ENCODE data around the gene DUSP9.

DUSP9 gene

GRCh38 chrX:153638436-153639176, 8.4 kb upstream of the DUSP9 start:
- no peak overlapping the region for H3K27ac Mint-ChIP-seq
- no peaks in the 10 kb centered on the region for H3K36me3 Mint-ChIP-seq
- H3K4me3 Mint-ChIP-seq: no peak overlapping the region
- no peaks in the 10 kb centered on the region for H3K9me3 Mint-ChIP-seq (ENCODE audit: low read depth)
- peaks cover 10% of the 10 kb centered on the region for H3K4me1 Mint-ChIP-seq (ENCODE audit: low read depth)
- H3K27me3 Mint-ChIP-seq: peaks cover 3% of the 10 kb centered on the region

- H3K4me3 Mint-ChIP-seq: no peak overlapping the region
These were observed 7.6 kb upstream of the DUSP9 start for GRCh38 chrX:153639177-153640044.

GRCh38 chrX:153640045-153640686, 6.8 kb upstream of the DUSP9 start:
- H3K4me3 Mint-ChIP-seq: no peak overlapping the region
- H3K36me3 Mint-ChIP-seq: no peaks in the 10 kb centered on the region
- H3K27ac Mint-ChIP-seq: no peak overlapping the region
- H3K9me3 Mint-ChIP-seq (ENCODE audit: low read depth): no peaks in the 10 kb centered on the region
- H3K27me3 Mint-ChIP-seq: peaks cover 3% of the 10 kb centered on the region
- H3K4me1 Mint-ChIP-seq (ENCODE audit: low read depth): peaks cover 10% of the 10 kb centered on the region

More at GRCh38 chrX:153639177-153640044, 7.6 kb upstream of the DUSP9 start:
- no peak overlapping the region for H3K27ac Mint-ChIP-seq
- peaks cover 10% of the 10 kb centered on the region for H3K4me1 Mint-ChIP-seq (ENCODE audit: low read depth)
- H3K36me3 Mint-ChIP-seq: no peaks in the 10 kb centered on the region
- H3K9me3 Mint-ChIP-seq (ENCODE audit: low read depth): no peaks in the 10 kb centered on the region
- peaks cover 3% of the 10 kb centered on the region for H3K27me3 Mint-ChIP-seq

GRCh38 chrX:153640736-153641575, 6.0 kb upstream of the DUSP9 start:
- peak overlapping the region; percentile 13 for H3K4me3 Mint-ChIP-seq
- no peaks in the 10 kb centered on the region for H3K9me3 Mint-ChIP-seq (ENCODE audit: low read depth)
- no peaks in the 10 kb centered on the region for H3K36me3 Mint-ChIP-seq
- peaks cover 8% of the 10 kb centered on the region for H3K27me3 Mint-ChIP-seq
- no peak overlapping the region for H3K27ac Mint-ChIP-seq
- H3K4me1 Mint-ChIP-seq (ENCODE audit: low read depth): peaks cover 10% of the 10 kb centered on the region

- peaks cover 10% of the 10 kb centered on the region for H3K4me1 Mint-ChIP-seq (ENCODE audit: low read depth)
- no peak overlapping the region for H3K27ac Mint-ChIP-seq
- no peaks in the 10 kb centered on the region for H3K36me3 Mint-ChIP-seq
- peaks cover 10% of the 10 kb centered on the region for H3K27me3 Mint-ChIP-seq
- no peaks in the 10 kb centered on the region for H3K9me3 Mint-ChIP-seq (ENCODE audit: low read depth)
- peak overlapping the region; percentile 13 for H3K4me3 Mint-ChIP-seq
These were observed 5.4 kb upstream of the DUSP9 start for GRCh38 chrX:153641627-153642026.

- Mint-ChIP-seq H3K9me3 (ENCODE audit: low read depth) (no peaks in the 10 kb centered on the region), H3K27me3 (peaks cover 10% of the 10 kb centered on the region), H3K4me1 (ENCODE audit: low read depth) (peaks cover 10% of the 10 kb centered on the region), H3K4me3 (no peak overlapping the region), H3K27ac (no peak overlapping the region), H3K36me3 (no peaks in the 10 kb centered on the region)
These were observed 4.8 kb upstream of the DUSP9 start for GRCh38 chrX:153642051-153642654.

GRCh38 chrX:153642655-153643430, 4.2 kb upstream of the DUSP9 start:
- Mint-ChIP-seq H3K9me3 (ENCODE audit: low read depth) (no peaks in the 10 kb centered on the region), H3K27me3 (peaks cover 10% of the 10 kb centered on the region), H3K36me3 (no peaks in the 10 kb centered on the region), H3K4me1 (ENCODE audit: low read depth) (peaks cover 10% of the 10 kb centered on the region), H3K4me3 (peak overlapping the region; percentile 51), H3K27ac (no peak overlapping the region)

- no peak overlapping the region for H3K4me3 Mint-ChIP-seq
- H3K36me3 Mint-ChIP-seq: no peaks in the 10 kb centered on the region
- H3K9me3 Mint-ChIP-seq (ENCODE audit: low read depth): no peaks in the 10 kb centered on the region
- peaks cover 10% of the 10 kb centered on the region for H3K4me1 Mint-ChIP-seq (ENCODE audit: low read depth)
- H3K27ac Mint-ChIP-seq: no peak overlapping the region
- peaks cover 10% of the 10 kb centered on the region for H3K27me3 Mint-ChIP-seq
These were observed 3.3 kb upstream of the DUSP9 start for GRCh38 chrX:153643431-153644351.

- Mint-ChIP-seq H3K27me3 (peaks cover 10% of the 10 kb centered on the region), H3K27ac (no peak overlapping the region), H3K9me3 (ENCODE audit: low read depth) (no peaks in the 10 kb centered on the region), H3K4me3 (no peak overlapping the region), H3K4me1 (ENCODE audit: low read depth) (peaks cover 10% of the 10 kb centered on the region), H3K36me3 (no peaks in the 10 kb centered on the region)
These were observed 2.5 kb upstream of the DUSP9 start for GRCh38 chrX:153644356-153645125.

GRCh38 chrX:153645151-153645550, 1.9 kb upstream of the DUSP9 start:
- no peaks in the 10 kb centered on the region for H3K9me3 Mint-ChIP-seq (ENCODE audit: low read depth)
- no peak overlapping the region for H3K4me3 Mint-ChIP-seq
- H3K27ac Mint-ChIP-seq: no peak overlapping the region
- H3K4me1 Mint-ChIP-seq (ENCODE audit: low read depth): peaks cover 10% of the 10 kb centered on the region
- peaks cover 10% of the 10 kb centered on the region for H3K27me3 Mint-ChIP-seq
- H3K36me3 Mint-ChIP-seq: no peaks in the 10 kb centered on the region

- H3K27ac Mint-ChIP-seq: peak overlapping the region; percentile 66
- peaks cover 9% of the 10 kb centered on the region for H3K4me1 Mint-ChIP-seq (ENCODE audit: low read depth)
- H3K9me3 Mint-ChIP-seq (ENCODE audit: low read depth): no peaks in the 10 kb centered on the region
- peak overlapping the region; percentile 30 for H3K4me3 Mint-ChIP-seq
- no peaks in the 10 kb centered on the region for H3K36me3 Mint-ChIP-seq
- H3K27me3 Mint-ChIP-seq: peaks cover 10% of the 10 kb centered on the region
These were observed 998 bp upstream of the DUSP9 start for GRCh38 chrX:153645921-153646488.

All from activated naive CD8-positive, alpha-beta T cell (primary cell).